ENCODE results near the gene RARB.

RARB gene

GRCh38 chr3:25427942-25428788, at the start of gene RARB:
TSS of gene RARB (plus strand) at chr3:25428263. CDS start at chr3:25428732, 469 bp downstream.
- DNase-seq: peak; percentile 96

GRCh38 chr3:25378786-25379311, 49.2 kb upstream of the RARB start:
- DNase-seq: no peak

GRCh38 chr3:25380222-25380739, 47.8 kb upstream of the RARB start:
- no peak for DNase-seq

GRCh38 chr3:25381083-25381482, 47.0 kb upstream of the RARB start:
- no peak for DNase-seq

GRCh38 chr3:25384471-25384870, 43.6 kb upstream of the RARB start:
- no peak for DNase-seq

GRCh38 chr3:25385807-25386460, 42.1 kb upstream of the RARB start:
- no peak for DNase-seq

GRCh38 chr3:25386686-25387255, 41.3 kb upstream of the RARB start:
- DNase-seq: peak; percentile 38

- DNase-seq: no peak
These were observed 37.5 kb upstream of the RARB start for GRCh38 chr3:25390605-25391004.

- DNase-seq: no peak
These were observed 31.8 kb upstream of the RARB start for GRCh38 chr3:25396251-25396650.

- no peak for DNase-seq
These were observed 31.4 kb upstream of the RARB start for GRCh38 chr3:25396686-25397085.

GRCh38 chr3:25397150-25397549, 30.9 kb upstream of the RARB start:
- DNase-seq: no peak

GRCh38 chr3:25400587-25400986, 27.5 kb upstream of the RARB start:
- DNase-seq: no peak

GRCh38 chr3:25403968-25404367, 24.1 kb upstream of the RARB start:
- no peak for DNase-seq

- no peak for DNase-seq
These were observed 23.5 kb upstream of the RARB start for GRCh38 chr3:25404569-25404968.

- DNase-seq: no peak
These were observed 22.7 kb upstream of the RARB start for GRCh38 chr3:25405335-25405734.

GRCh38 chr3:25410703-25411102, 17.4 kb upstream of the RARB start:
- no peak for DNase-seq

GRCh38 chr3:25412269-25412668, 15.8 kb upstream of the RARB start:
- peak; percentile 32 for DNase-seq

GRCh38 chr3:25416176-25416575, 11.9 kb upstream of the RARB start:
- no peak for DNase-seq

GRCh38 chr3:25418596-25418995, 9.5 kb upstream of the RARB start:
- DNase-seq: no peak

- no peak for DNase-seq
These were observed 8.8 kb upstream of the RARB start for GRCh38 chr3:25419251-25419650.

- no peak for DNase-seq
These were observed 7.9 kb upstream of the RARB start for GRCh38 chr3:25420147-25420546.

- DNase-seq: no peak
These were observed 7.2 kb upstream of the RARB start for GRCh38 chr3:25420885-25421284.

GRCh38 chr3:25421747-25422146, 6.3 kb upstream of the RARB start:
- DNase-seq: no peak
